Measurements from ENCODE around the gene MYO1D.
"Not testable (repeated sequence)": the region's sequence is repeated elsewhere in the genome, so short reads cannot be mapped to it uniquely, and the experiment has no call there.

The MYO1D gene

DNA sequence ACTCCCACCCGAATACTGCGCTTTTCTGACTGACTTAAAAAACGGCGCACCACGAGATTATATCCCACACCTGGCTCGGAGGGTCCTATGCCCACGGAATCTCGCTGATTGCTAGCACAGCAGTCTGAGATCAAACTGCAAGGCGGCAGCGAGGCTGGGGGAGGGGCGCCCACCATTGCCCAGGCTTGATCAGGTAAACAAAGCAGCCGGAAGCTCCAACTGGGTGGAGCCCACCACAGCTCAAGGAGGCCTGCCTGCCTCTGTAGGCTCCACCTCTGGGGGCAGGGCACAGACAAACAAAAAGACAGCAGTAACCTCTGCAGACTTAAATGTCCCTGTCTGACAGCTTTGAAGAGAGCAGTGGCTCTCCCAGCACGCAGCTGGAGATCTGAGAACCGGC is 10.5 kb upstream of the MYO1D start:
- not testable (repeated sequence) for DNase-seq

DNA sequence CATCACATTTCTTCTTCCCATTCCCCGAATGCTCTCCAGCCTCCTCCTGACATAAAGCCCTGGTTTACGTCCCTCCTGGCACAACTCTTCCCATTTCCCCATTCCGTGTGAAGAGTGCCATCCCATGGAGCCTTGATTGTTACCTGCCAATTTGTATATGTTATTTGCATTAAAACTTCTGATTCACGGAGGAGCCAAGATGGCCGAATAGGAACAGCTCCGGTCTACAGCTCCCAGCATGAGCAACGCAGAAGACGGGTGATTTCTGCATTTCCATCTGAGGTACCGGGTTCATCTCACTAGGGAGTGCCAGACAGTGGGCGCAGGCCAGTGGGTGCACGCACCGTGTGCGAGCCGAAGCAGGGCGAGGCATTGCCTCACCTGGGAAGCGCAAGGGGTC is 10.0 kb upstream of the MYO1D start:
- DNase-seq = not testable (repeated sequence)

DNA sequence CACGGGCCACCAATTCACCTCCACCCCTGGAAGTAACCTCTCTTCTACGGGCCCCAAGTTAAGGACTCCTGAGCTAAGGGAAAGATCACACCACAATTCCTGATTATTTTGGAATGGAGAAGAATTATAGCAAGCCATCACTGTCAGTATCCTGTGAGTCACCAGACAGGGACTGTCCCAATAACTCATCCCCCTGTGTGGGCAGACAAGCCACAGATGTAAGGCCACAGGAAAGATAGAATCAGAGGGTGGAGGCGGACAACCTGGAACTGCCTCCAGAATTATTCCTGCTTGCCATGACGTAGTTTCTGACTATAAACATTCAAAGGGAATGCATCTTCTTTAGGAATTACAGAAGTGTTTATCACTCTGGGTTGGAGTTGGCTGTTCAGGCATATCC is 5.8 kb upstream of the MYO1D start:
- DNase-seq = no peak

DNA sequence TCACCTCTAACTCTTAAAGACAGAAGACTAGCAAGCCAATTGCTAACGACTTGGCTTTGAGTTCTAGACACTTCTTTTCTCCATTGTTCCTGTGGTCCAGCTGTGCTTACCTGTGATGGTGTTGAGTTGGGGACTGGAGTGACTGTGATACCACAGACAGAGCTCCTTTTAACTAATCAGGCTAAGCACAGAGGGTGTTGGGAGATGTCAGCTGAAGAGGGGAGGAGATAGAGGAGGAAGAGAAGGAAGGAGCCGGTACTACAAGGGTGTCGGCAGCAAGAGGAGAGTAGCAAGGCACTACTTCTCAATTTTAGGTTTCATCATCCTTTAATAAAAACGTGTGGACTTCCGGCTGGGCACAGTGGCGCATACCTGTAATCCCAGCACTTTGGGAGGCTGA is 5.1 kb upstream of the MYO1D start:
- no peak for DNase-seq

DNA sequence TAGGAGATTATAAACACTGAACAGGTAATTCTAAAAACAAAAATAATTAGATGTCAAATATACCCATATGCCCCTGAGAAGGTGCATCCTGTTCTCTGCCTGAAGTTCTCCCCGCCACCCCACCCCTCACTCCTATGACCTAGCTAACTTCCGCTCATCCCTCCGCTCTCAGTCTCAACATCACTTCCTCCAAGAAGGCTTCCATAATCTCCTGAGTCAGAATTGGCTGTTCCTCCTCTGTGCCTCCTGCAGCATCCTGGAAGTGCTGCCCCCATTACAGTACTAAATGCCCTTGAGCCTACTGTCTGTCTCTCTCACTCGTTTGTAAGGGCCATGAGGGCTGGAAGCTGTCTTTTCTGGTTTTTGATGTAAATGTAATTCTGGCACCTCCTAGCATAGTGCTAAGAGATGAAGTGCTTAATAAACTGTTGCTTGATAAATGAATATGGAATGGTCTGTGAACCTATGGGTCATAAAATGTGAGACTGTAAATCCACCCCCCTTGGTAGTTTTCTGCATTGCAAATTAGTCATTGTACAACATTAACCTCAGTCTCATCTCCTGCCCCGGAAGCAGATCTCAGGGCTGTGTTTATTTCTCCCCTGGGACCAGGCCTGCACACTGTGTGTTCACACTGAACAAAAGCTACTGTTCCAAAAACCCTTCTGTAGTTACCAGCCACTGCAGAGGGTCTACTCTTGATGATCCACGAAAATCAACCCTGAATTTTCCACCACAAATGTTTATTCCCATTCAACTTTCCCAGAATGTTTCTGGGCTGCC is 3.9 kb upstream of the MYO1D start:
- no peak for DNase-seq

DNA sequence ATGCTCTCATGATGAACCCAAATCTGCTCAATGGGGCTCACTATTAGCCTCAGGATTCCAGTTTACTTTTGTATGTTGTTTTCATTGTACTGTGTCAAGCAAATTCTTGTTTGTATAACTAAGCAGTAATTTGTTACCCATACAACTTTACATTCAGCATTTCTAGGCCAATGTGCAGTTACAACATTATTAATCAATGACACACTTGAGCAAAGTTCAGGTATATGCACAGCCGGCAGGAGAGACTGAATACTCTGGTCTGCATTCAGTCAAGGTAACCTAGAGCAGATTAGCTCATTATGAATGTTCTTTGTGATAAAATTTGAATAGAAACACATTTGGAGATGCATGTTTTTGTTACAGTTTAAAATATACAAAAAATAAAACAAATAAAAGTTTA is 2.2 kb upstream of the MYO1D start:
- DNase-seq = no peak

DNA sequence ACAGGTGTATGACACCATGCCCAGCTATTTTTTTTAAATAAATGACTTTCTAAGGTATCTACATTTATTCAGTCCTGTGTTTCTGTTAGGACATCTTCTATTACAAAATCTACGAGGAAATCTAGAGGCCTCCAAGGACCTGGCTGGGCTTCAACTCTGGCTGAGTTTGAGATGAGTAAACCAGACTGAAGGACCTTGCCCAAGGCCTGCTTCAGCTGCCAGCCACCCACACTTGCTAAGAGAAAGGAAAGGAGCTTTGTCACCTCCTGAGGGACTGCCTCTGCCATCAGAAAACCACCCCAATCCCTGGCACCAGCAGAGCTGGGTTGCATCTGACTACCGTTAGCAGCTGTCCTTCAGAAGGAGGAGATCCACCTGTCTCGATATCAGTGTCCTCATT is 1.3 kb upstream of the MYO1D start:
- DNase-seq = no peak

DNA sequence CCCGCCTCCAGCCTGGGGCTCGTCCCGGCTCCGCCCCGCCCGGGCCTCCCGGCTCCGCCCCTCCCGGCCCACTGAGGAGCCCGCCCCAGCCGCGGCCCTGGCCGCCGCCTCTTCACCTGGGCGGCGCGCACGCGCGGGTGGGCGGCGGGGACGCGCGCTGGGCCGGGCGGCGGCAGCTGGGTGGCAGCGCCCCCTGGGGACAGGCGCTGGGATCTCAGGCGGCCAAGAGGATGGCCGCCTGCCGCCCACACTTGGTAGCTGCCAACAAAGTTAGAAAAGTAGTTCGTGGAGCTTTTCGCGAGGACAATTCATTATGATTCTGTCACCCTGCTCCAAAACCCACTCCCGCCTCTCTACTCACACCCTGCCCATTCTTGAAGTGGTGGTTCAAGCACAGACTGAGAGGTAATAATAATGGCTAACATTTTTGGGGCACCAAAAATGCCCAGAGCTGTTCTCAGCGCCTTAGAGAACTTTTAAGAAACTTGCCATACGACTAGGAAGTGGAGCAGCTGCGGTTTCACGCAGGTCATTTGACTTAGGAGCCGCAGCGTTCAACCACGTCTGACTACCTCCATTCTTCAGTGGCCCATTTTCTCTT is 340 bp upstream of the MYO1D start:
- peak; percentile 80 to 82 for DNase-seq

DNA sequence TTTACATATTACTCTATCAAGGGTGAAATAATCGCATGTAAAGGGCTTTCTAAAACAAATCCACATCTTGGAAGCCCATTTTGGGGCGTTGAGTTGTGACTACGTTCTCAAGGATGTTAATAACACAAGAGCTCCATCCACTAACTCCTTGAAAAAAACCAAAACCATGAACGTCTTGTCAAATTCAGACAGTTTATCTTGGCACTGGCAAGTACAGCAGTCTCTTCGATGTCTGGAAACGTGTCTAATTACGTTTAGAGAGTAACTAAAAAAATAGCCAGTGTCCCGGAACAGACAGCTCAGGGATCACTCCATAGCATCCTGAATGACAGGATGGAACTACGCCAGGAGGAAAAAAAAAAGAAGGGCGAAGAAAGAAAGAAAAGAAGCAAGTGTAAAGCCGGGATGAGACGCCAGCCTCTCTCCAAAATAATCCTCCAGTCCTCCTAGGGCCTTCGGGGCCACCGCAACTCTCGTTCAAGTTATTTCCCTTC is 954 bp downstream of the MYO1D start:
- no peak for DNase-seq

DNA sequence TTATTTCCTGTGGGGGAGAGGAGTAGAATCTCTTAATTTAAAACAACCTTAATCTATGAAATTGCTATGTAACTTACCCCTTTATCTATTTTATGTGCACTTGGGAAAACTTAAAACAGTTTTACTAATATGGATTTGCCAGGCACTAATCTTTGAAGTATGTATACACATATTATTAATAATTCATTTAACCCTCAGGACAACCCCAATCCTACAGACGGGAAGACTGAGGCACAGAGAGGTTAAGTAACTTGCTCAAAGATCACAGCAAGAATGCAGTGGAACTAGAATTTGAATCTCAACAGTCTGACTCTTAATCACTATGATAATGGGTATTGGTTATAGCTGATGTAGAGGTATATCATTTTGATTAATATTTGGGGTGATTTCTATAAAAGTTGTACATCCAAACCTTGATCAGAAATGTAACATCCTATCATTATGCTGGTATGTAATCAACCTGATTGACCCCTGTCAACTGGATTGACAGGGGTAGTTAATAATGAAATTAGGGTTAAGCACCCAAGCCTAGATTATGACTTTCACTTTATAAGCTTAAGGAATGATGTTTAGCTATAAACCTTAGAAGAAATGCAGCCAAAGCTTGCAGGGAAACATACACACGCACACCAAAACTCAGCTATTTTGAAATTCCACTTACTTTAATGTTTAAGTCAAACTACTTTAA is 1.6 kb downstream of the MYO1D start:
- DNase-seq = no peak

DNA sequence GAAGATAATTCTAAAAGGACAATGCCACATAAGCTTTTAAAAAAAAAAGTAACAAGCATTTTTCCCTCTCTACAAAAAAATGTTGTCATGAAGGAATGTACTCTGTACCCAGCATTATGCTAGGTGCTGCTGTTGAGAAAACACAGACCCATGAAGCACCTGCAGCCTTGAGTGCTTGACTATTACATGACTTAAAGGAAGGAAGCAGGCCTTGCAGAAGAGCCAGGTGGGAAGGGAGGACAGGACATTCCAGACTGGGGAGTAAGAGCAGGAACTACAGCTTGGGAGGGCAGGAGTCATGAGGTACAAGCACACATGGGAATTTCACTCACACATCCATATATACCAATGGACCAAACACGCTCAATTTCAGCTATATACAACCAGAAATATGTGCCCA is 3.8 kb downstream of the MYO1D start:
- DNase-seq = no peak

DNA sequence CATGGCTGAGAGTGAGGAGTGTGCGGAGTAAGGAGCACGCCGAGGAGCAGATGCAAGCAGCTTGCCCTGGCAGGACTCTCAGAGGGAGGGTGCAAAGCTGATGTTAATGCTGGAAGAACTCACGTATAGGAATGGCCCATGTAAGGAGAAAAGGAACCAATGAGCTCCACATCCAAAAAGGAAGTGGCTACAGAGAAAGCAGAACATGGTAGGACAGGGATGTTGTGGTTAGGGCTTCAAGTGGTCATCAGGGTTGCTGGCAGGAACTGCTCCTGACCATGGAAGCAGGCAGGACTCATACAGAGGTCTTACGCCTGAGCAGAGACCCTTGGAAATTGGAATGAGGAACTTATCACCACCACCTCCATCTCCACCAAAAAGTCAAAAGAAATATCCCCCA is 5.2 kb downstream of the MYO1D start:
- no peak for DNase-seq

DNA sequence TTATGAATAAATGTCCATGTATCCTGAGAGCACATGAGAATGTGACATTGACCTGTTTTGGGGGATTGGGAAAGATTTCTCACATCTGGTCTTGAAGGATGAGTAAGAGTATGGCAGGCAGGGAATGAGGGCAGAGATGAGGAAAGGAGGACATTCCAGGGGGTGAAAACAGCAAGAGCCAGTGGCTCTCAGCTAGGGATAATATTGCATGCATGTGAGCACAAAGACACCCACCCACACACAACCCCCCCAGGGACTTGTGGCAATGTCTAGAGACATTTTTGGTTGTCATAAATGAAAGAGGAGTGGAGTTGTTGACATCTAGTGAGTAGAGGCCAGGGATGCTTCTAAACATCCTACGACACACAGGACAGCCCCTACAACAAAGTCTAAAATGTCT is 6.0 kb downstream of the MYO1D start:
- DNase-seq = no peak

DNA sequence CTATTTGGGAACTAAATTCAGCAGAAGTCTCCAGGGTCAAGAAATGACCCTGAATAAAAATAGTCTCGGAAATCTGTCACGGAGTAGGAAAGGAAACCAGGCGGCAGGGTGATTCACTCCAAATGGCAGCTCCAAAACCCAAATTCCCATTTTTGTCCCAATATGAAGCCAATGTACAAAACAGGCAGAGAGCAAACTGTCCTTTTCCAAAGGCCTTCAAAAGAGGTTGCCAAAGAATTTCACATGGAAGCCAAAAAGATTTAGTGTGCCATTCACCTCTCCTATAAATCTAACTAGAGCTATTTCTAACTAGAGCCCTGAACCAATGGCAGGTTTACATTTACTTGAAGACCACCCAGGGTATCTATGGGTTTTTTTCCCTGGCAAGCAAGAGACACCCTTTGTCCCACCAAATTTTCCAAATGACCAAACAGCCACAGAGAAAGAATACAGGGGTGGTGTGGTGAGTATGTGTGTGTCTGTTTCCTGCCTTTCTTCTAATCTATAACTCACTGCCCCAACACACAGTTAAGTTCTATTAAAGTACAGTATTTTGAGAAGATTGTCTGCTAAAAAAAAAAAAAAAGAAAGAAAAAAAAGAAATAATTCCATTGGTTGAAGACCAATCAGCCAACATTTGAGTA is 6.8 kb downstream of the MYO1D start:
- DNase-seq = no peak

DNA sequence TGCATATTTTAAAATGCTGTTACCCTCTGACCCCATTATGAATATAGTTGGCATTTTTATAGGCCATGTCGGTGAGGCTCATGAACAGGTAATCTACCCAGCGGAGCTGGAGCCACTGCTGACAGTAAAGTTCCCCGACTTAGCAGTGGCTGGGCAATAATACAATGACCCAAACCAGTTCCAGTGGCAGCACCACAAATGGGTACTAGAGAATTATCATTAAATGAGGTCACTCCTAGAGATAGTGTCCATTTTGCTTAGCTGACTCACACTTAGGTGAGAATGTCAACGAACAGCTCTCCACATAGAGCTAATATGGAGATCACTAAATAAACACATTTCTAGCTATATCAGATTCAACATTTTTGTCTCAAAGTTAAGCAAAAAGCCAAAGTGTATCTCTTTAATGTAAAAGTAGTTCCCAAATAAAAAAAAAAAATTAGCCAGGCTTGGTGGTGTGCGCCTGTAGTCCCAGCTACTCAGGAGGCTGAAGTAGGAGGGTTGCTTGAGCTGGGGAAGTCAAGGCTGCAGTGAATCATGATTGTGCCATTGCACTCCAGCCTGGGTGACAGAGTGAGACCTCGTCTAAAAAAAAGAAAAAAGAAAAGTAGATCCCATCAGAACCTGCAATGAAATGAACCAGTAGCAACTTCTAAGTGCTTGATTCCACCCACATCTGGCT is 7.4 kb downstream of the MYO1D start:
- DNase-seq = no peak

DNA sequence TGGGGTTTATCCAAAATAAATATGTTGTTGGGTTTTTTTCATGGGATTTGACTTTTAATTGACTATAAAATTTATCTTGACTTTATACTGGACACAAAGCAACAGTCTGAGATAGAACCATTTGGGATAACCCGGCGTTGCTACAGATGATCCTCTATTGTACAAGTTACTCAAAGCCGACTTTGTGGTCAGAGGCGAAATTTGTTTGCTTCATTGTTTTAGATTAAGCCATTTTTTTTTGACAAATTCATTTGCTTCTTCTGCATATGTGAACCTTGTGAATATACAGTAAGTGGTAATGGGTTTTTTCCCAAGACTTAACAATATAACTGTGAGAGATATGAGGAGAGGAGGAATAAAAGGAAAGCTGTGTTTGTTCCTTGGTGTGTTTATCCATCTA is 11.8 kb downstream of the MYO1D start:
- DNase-seq = no peak

DNA sequence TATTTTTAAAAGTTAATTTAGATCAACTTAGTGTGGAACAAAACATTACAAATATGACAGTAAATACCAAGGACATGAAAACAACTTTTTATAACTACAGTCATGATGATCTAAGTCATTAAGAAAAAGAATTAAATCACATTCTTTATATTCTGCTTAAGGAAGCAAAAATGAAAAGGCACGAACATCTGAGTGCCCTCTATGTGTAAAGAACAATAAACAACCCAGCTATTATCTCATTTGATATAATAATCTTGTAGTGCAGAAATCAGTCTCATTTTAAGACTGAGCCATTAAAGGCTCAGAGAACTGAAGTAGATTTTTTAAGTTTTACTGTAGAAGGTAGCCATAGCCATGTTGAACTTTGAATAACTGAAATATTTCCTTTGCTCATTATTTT is 13.4 kb downstream of the MYO1D start:
- DNase-seq = no peak

DNA sequence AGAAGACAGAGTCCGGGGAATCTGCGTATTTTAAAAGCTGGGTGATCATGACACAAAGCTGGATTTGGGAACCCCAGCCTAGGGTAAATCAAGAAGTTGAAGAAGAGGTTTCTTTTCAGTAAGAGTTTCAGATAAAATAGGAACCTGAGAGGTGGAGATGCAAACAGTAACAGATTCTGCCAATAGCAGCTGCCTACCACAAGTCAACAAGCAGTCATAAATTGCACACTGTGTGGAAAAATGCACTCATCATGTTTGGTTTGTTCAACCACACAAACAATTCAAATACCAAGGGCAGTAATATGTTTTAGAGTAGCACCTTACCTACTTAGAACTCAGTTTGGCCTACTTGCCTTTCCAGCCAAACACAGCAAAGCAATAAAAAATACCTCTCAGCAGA is 14.0 kb downstream of the MYO1D start:
- no peak for DNase-seq

DNA sequence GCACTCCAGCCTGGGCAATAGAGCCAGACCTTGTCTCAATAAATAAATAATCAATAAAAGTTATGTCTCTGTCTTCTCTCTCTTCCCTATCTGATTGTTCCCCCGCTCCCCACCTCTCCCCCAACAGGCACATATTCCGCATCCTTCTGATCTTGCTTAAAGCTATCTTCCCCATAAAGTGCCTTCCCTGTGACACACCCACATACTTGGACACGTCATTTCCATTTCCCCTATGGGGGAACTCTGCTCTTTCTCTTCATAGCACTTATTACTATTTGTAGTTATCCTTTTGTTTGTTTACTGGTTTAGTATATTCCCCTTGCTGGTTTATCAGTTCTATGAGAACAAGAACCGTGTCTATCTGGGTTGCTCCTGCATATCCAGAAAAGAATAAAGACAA is 14.9 kb downstream of the MYO1D start:
- DNase-seq = no peak

DNA sequence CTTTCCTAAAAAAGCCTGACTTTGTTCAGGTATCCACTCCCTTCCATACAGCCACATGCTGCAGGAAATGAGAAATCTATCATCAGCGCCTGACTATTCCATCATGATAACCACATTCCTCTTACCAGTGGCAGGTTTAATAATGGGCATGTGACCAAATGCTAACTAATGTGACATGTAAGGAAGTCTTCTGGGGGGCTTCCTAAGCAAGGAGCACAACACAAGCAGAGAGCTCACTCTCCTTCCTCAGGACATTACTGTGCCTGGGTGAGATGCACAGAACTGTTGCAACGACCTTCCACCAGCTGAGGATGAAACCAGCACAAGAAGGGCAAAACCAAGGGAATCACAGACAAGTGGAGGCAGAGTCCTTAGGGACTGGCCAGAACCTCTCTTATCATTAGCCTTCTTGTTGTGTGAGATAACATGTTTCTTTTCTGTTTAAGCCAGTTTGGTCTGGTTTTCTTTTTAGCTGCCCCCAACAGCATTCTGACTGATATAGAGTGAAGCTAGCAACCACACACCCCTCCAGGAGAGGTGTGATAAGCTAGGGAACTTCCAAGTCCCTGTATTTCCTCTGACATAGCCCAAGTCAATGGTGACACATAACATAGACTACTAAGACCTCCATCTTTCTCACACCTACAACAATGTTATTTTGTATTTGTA is 16.9 kb downstream of the MYO1D start:
- no peak for DNase-seq

DNA sequence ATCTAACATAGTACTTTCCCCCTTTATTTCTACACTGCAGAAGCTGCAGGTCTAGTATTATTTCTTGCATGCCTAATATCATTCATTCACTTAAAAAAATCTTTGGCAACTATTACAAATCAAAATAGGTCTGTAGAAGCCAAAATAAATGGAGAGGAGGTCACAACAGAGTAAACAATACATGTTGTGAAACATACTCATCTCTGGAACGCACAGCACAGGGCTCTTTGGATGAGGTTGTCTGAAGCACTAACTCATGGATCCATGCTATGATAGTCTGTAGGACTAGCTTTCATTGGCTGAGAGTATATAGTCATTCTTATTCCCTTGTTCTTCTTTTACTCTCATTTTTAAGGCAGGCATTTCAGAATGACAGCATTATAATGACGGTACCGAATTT is 21.3 kb downstream of the MYO1D start:
- no peak for DNase-seq

DNA sequence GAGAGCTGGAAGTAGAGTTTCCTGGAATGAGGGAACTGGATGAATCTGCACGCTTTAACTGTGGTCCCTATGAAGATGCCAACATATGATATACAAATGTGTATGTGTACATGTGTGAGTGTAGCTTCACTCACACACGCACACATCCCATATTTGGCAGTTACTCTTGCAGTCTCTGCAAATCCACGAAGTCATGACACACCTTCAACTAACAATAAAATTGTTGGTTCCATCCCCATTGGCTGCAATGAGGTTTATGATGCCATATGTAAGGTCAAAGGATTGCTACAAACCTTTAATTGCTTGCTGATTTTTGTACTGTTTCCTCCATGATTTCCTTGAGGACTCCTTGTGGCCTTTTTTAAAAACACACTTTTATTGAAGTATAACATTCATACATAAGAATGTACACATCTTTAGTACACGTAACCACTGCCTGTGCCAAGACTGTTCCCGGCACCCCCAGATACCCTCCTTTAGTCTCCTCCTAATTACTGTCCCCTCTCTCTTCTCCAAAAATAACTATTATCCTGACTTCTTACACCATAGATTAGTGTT is 22.0 kb downstream of the MYO1D start:
- DNase-seq = no peak
